Activated T-helper 2 cell treated with anti-CD3 and anti-CD28 coated beads, Interferon-gamma antibody, Interleukin-2, Interleukin-4, amounts not matched to agents 10 μg/mL and 5 μg/mL and 100 μg/mL, durations not matched to agents 14 hours and 24 hours and 36 hours (primary cell): Measurements from ENCODE around the gene ZNF503. TPM values are rescaled to one million over a fixed set of nuclear protein-coding genes. Genes with fewer than 3 reads are reported as not detected.

ENCODE experiments used
- DNase-seq: peaks from one replicate; pipeline ENCODE4 v3.0.0; 2021; ENCODE audit warnings: low spot score
- H3K27ac Mint-ChIP-seq: one replicate; pipeline ENCODE4 v1.8.0; 2021; ENCODE audit warnings: mixed read lengths
- H3K27me3 Mint-ChIP-seq: one replicate; pipeline ENCODE4 v1.8.0; 2021; ENCODE audit warnings: low read depth, mixed read lengths
- H3K36me3 Mint-ChIP-seq: one replicate; pipeline ENCODE4 v1.8.0; 2021; ENCODE audit warnings: low read depth, mixed read lengths
- H3K4me1 Mint-ChIP-seq: one replicate; pipeline ENCODE4 v1.8.0; 2021; ENCODE audit warnings: low read depth, mixed read lengths
- H3K4me3 Mint-ChIP-seq: one replicate; pipeline ENCODE4 v1.8.0; 2021; ENCODE audit warnings: low read depth, mild to moderate bottlenecking, moderate library complexity, mixed read lengths
- H3K9me3 Mint-ChIP-seq: one replicate; pipeline ENCODE4 v1.8.0; 2021; ENCODE audit warnings: mixed read lengths
- intact Hi-C: fragments of 100-400 bp; cut with micrococcal nuclease; formaldehyde crosslinking; loops from one replicate; pipeline ENCODE4 v1.15.1; 2023
- total RNA-seq: library from RNA; stranded (reverse); gene quantifications from 2 replicates; pipeline ENCODE4 v1.2.3, GENCODE V29; 2022

ZNF503 gene, protein sequence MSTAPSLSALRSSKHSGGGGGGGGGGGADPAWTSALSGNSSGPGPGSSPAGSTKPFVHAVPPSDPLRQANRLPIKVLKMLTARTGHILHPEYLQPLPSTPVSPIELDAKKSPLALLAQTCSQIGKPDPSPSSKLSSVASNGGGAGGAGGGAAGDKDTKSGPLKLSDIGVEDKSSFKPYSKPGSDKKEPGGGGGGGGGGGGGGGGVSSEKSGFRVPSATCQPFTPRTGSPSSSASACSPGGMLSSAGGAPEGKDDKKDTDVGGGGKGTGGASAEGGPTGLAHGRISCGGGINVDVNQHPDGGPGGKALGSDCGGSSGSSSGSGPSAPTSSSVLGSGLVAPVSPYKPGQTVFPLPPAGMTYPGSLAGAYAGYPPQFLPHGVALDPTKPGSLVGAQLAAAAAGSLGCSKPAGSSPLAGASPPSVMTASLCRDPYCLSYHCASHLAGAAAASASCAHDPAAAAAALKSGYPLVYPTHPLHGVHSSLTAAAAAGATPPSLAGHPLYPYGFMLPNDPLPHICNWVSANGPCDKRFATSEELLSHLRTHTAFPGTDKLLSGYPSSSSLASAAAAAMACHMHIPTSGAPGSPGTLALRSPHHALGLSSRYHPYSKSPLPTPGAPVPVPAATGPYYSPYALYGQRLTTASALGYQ
- 0.30 and 0.34 TPM in 2 replicates for total RNA-seq

DNA sequence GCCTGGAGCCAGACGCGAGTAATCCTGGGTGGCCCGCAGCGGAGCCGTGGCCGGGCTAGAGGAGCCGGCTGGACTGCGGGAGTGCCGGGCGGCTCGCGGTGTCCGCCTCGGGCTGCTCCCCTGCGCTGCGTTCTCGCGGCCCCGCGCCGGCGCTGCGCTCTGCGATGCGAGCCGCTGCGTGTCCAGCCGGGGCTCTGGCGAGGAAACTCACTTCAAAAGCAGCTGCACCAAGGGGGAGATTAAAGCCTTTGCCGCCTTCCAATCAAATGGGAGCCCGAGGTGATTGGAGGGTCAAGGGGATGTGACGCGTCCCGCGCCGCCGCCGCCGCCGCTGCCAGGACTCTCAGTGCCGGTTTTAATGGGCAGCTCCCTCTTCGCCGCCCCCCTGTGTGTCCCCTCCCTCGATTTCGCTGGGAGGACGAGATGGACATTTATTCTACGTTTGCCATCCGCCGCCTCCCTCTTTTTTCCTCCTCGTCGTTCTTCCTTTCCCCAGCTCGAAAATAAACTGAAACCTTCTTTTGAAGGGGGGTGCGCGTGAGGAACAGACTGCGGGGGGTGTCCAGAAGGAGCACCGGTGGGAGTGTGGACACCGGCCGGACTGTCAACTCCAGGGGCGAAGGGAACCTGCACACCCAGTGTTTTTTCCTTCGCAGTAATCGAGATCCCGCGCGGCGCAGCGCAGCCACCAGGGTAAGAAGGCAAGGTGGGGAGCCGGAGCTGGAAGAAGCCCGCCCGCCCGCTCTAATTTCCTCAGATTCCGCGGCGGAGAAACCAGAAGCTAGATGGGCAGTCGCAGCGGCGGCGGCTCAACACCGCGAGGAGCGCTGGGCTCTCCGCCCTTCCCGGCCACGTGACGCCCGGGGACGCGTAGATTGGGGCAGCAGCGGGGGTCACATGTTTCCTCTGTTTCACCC lies at the start of gene ZNF503:
ZNF503 (minus strand) TSS at position 196 of the 917 bp plus-strand sequence. CDS start 345 bp downstream, outside the sequence.
- no peak within 1 kb of the TSS for H3K27ac Mint-ChIP-seq
- intact Hi-C loops: loop anchor here (5.0 kb wide), 1 partner anchor 635 kb away; no protein-coding TSS in a partner anchor
- no peaks in the 10 kb centered on the region for H3K36me3 Mint-ChIP-seq
- DNase-seq: no peak
- peaks cover 60% of the 10 kb centered on the region for H3K27me3 Mint-ChIP-seq
- H3K9me3 Mint-ChIP-seq: no peaks in the 10 kb centered on the region
- peaks cover 16% of the 10 kb centered on the region for H3K4me1 Mint-ChIP-seq
- H3K4me3 Mint-ChIP-seq: peak within 1 kb of the TSS; percentile 78

DNA sequence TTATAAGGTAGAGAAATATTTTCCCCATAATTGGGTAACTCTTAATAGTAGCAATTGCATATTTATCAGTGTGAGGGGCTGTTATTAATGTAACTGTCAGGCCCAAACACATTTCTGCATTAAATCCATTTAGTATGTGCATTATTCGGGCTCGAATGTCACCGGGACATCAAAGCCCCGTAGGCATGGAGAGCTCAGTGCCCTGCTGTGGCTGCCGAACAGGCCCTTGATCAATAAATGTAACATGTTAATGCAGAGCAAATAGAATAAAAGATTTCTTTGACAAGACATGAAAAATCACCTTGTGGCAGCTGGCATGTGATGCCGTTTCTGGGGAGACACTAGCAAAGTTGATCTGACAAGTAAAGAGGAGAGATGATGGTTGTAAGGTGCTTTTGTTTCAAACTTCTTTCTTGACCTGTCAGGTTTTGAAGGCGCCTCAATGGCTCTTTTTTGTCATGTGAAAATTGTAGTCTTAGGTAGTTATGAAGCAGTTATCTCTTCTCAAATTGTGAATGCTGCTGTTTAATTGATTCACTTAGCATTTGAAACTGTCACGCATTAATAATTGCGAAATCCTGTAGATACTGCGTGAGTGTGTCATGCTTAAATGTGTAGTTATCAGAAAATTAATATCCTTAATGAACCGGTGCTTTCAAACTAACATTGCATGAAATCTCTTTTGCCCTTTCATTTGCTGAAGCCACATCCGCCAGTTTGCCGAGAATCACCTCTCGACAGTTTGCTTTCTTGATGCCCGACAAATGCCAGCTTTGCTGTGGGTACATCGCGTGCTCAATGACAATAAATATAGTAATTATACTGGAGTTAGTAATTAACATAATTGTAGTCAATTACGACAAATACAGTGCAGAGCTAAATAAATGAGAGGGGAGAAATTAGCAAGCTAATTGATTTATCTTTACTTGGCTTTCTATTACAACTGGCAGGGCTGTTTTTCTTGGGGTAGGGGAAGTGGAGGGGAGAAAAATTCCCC lies 49.4 kb upstream of the ZNF503 start:
- peaks cover 7% of the 10 kb centered on the region for H3K9me3 Mint-ChIP-seq

DNA sequence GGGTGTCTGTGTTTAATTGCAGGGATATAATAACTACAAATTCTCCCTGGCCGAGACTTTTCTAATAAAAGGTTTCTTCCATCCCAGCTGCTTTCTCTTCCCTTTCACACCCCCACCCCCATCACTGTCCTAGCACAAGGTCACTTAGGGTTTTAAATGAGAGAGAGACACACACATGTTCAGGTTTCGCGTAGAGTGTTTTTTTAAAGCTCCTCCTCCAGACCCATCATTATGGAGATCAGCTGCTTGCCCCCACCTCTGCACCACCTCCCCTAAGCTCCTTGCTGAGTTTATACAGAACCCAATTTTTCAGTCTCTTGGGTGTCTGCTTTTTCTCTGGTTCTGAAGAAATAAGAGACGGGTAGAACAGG lies 48.5 kb upstream of the ZNF503 start:
- intact Hi-C loops: no loop called here
- peaks cover 7% of the 10 kb centered on the region for H3K9me3 Mint-ChIP-seq
- no peaks in the 10 kb centered on the region for H3K36me3 Mint-ChIP-seq
- H3K4me1 Mint-ChIP-seq: no peaks in the 10 kb centered on the region
- DNase-seq: no peak
- H3K4me3 Mint-ChIP-seq: no peak overlapping the region
- no peaks in the 10 kb centered on the region for H3K27me3 Mint-ChIP-seq
- H3K27ac Mint-ChIP-seq: no peak overlapping the region

More for the DNA sequence above, 49.4 kb upstream of the ZNF503 start:
- no peak overlapping the region for H3K4me3 Mint-ChIP-seq
- no peak overlapping the region for H3K27ac Mint-ChIP-seq
- H3K4me1 Mint-ChIP-seq: no peaks in the 10 kb centered on the region
- no peak for DNase-seq
- no peaks in the 10 kb centered on the region for H3K27me3 Mint-ChIP-seq
- no peaks in the 10 kb centered on the region for H3K36me3 Mint-ChIP-seq
- intact Hi-C loops: no loop called here

DNA sequence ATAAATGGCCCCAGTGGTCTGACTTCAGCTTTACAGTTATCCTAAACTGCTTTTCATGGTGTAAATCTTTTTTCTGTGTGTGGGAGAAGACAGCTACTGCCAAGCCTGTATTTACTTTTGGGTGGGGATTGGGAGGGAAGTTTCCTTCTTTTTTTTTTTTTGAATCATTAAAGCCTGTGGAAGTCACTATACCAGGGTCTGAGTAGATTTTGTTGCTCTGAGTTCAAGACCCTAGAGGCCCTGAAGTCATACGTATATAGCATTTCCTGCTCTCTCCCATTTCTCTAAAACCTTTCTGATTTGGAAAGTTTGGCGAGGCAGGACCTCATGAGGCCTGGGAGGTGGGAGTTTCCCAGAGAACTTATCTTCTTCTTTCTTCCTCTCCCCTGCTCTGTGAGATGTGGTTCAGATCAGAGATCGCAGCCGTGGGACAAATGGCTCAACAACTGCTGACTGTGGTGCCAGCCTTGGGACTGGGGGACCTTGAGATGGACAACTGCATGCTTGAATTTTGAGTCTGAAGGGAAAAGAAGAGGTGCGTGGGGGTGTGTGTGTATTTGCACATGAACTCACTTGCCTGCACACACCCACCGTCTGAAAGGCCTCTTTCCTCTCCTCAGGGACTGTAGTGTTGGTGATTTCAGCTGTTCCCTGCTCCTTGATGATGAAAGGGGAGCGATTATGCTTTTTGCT lies 48.0 kb upstream of the ZNF503 start:
- no peak for DNase-seq
- Mint-ChIP-seq H3K27ac (no peak overlapping the region), H3K4me3 (no peak overlapping the region), H3K36me3 (no peaks in the 10 kb centered on the region), H3K27me3 (no peaks in the 10 kb centered on the region), H3K9me3 (peaks cover 7% of the 10 kb centered on the region), H3K4me1 (no peaks in the 10 kb centered on the region)
- intact Hi-C loops: no loop called here

DNA sequence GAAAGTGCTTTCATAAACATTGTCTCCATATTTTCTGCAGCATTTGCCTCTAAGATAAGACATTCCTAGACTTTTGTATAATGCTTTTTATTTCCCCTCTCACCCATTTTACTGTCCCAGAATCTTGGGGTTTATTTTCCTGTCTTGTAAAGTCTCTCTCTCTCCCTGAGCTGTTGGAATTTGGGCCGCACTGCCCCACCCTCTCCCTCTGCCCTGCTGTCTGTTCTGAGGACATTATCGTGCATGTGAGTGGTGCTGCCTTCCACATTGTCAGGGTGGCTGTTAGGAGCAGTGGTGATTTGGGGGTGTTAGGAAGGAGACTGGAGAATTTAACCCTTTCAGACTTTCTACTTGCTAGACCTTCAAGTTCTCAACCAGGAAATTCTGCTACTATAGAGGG lies 46.6 kb upstream of the ZNF503 start:
- no peak overlapping the region for H3K27ac Mint-ChIP-seq
- no peak for DNase-seq
- no peak overlapping the region for H3K4me3 Mint-ChIP-seq
- H3K4me1 Mint-ChIP-seq: no peaks in the 10 kb centered on the region
- peaks cover 16% of the 10 kb centered on the region for H3K9me3 Mint-ChIP-seq
- H3K36me3 Mint-ChIP-seq: no peaks in the 10 kb centered on the region
- H3K27me3 Mint-ChIP-seq: no peaks in the 10 kb centered on the region
- intact Hi-C loops: no loop called here

DNA sequence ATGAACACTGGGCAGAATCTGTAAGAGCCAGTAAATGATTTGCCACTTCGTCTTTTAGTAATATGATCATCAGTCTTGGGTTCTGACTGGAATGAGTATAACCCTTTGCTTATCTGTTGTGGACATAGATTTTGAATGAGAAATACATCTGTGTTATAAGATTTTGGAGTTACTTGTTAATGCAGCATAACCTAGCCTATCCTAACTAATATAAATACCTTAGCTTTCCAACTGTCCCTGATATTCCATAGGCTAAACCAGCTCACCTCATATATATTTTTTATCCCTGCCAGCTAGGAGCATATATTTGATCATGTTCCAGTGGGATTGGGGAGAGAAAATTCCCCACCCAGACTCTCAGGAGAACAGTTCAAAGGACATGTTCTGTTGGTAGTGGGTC lies 44.9 kb upstream of the ZNF503 start:
- Mint-ChIP-seq H3K36me3 (no peaks in the 10 kb centered on the region), H3K27ac (no peak overlapping the region), H3K9me3 (peaks cover 22% of the 10 kb centered on the region), H3K4me3 (no peak overlapping the region), H3K27me3 (no peaks in the 10 kb centered on the region), H3K4me1 (no peaks in the 10 kb centered on the region)
- no peak for DNase-seq
- intact Hi-C loops: no loop called here

DNA sequence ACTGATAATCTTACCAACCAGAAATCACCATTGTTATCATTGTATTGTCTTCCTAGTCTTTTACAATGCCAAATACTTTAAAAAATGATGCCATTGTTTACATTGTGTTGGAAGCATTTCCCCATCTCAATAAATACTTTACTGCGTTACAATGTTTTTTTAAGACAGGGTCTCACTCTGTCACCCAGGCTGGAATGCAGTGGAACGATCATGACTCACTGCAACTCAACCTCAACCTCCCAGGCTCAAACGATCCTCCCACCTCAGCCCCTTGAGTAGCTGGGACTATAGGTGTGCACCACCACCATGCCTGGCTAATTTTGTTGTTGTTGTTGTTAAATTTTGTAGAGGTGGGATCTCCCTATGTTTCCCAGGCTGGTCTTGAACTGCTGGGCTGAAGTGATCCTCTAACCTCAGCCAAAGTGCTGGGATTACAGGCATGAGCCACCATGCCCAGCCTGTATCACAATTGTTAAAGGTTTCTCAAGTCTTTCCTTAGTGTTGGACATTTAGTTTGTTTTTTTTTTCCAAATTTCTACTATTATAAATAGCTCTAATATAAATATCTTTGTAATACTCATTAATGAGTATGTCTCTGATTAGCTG lies 43.3 kb upstream of the ZNF503 start:
- H3K36me3 Mint-ChIP-seq: no peaks in the 10 kb centered on the region
- DNase-seq: no peak
- H3K27ac Mint-ChIP-seq: no peak overlapping the region
- H3K4me1 Mint-ChIP-seq: no peaks in the 10 kb centered on the region
- intact Hi-C loops: no loop called here
- peaks cover 22% of the 10 kb centered on the region for H3K9me3 Mint-ChIP-seq
- H3K4me3 Mint-ChIP-seq: no peak overlapping the region
- H3K27me3 Mint-ChIP-seq: no peaks in the 10 kb centered on the region

DNA sequence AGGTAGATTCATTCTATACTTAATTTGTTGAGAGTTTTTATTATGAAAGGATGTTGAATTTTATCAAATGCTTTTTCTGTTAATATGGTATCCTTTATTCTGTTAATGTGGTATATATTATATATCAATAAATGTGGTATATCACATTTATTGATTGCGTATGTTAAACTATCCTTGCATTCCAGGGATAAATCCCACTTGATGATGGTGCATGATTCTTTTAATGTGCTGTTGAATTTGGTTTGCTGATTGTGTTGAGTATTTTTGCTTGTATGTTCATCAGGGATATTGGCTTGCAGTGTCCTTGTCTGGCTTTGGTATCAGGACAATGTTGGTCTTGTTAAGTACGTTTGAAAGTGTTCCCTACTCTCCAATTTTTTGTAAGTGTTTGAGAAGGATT lies 41.8 kb upstream of the ZNF503 start:
- H3K36me3 Mint-ChIP-seq: no peaks in the 10 kb centered on the region
- H3K27me3 Mint-ChIP-seq: no peaks in the 10 kb centered on the region
- no peak for DNase-seq
- no peaks in the 10 kb centered on the region for H3K4me1 Mint-ChIP-seq
- no peak overlapping the region for H3K4me3 Mint-ChIP-seq
- intact Hi-C loops: no loop called here
- H3K9me3 Mint-ChIP-seq: peaks cover 22% of the 10 kb centered on the region
- no peak overlapping the region for H3K27ac Mint-ChIP-seq

DNA sequence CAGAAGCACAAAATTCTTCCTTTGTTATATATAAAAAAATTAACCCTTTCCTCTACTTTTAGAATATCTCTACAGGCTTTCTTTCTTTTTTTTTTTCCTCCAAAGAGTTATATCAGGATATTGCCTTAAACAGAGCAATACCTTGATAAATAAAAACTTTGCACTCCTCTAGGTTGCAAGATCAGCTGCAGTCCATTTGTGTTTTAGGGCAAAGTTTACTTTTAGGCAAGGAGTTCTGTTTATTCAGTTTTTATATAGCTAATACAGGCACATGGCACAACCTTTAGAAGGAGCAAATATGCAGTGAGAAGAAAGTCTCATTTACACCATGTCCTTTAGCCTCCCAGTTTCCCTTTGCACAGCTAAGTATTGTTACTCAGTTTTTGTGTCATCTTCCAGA lies 40.1 kb upstream of the ZNF503 start:
- Mint-ChIP-seq H3K9me3 (peaks cover 19% of the 10 kb centered on the region), H3K36me3 (no peaks in the 10 kb centered on the region), H3K4me3 (no peak overlapping the region), H3K4me1 (no peaks in the 10 kb centered on the region), H3K27me3 (peaks cover 2% of the 10 kb centered on the region), H3K27ac (no peak overlapping the region)
- intact Hi-C loops: no loop called here
- DNase-seq: no peak

DNA sequence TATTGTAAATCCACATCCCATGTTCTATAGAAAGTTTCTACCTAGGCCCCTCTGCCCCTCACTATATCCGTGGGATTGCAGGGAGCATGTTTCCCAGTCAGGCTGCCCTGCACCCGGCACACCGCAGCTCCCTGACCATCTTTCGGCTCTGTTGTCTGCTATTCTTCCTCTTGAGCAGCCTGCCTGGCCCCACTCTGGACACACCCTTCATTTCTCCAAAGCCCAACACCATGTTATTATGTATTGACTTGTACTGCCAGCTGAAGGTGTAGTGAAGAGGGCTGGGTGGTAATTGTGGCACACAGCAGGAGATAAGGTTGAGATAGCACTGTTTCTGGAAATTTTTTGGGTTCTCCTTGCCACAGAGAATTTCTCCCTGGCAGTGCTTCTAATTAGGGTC lies 39.6 kb upstream of the ZNF503 start:
- intact Hi-C loops: no loop called here
- Mint-ChIP-seq H3K27me3 (peaks cover 2% of the 10 kb centered on the region), H3K4me1 (no peaks in the 10 kb centered on the region), H3K4me3 (no peak overlapping the region), H3K27ac (no peak overlapping the region), H3K9me3 (peaks cover 15% of the 10 kb centered on the region), H3K36me3 (no peaks in the 10 kb centered on the region)
- no peak for DNase-seq

DNA sequence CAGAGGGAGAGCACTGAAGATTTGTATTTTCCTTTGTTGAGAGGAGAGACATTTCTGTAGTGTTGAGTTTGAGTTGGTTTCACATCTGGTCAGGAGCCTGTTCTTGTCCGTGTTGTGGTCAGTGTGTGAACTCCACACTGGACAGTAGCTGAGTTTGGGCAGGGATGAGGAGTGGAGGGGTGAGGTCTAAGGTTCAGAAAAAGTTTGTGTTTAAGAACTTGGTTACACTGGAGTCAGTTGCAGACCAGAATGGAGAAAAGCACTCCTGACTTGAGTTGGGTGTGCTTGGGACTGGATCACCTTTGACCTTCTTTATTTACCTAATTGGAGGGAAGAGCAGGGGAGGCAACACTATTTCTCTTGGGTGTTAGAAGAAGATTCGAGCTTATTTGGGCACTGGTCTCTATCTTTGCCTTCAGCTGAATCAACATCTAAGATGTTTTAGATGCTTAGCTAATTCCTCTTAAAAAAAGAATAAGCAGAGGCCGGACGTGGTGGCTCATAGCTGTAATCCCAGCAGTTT lies 38.8 kb upstream of the ZNF503 start:
- Mint-ChIP-seq H3K9me3 (peaks cover 15% of the 10 kb centered on the region), H3K4me1 (no peaks in the 10 kb centered on the region), H3K36me3 (no peaks in the 10 kb centered on the region), H3K4me3 (no peak overlapping the region), H3K27ac (no peak overlapping the region), H3K27me3 (peaks cover 2% of the 10 kb centered on the region)
- no peak for DNase-seq
- intact Hi-C loops: no loop called here
